ENCODE data around the gene CRIM1.

DNA sequence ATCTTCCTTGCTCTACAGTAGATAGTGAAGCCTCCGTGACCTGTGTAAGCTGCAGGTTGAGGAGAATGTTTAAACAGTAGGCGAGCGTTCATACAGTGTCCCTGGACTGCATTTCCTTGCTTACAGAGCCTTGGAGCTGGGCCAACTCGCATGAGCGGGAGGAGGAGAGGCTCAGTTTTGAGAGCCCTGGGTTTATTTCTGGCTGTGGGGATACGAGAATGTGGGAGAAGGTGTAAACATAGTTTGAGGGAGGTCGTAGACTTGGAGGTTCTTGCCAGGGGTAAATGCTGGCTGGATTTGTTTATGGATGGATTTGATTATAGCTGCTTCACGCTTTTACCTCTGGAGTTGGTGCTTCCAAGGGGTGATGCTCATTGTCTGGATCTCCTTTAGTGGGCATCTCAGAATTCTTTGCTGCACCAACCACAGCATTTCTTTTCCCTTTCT is 20.8 kb downstream of the CRIM1 start:
- TF ChIP-seq, protein P1, sequence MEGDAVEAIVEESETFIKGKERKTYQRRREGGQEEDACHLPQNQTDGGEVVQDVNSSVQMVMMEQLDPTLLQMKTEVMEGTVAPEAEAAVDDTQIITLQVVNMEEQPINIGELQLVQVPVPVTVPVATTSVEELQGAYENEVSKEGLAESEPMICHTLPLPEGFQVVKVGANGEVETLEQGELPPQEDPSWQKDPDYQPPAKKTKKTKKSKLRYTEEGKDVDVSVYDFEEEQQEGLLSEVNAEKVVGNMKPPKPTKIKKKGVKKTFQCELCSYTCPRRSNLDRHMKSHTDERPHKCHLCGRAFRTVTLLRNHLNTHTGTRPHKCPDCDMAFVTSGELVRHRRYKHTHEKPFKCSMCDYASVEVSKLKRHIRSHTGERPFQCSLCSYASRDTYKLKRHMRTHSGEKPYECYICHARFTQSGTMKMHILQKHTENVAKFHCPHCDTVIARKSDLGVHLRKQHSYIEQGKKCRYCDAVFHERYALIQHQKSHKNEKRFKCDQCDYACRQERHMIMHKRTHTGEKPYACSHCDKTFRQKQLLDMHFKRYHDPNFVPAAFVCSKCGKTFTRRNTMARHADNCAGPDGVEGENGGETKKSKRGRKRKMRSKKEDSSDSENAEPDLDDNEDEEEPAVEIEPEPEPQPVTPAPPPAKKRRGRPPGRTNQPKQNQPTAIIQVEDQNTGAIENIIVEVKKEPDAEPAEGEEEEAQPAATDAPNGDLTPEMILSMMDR (IDR thresholded peaks at IDR 0.05 in 8 of 11, conservative IDR thresholded peaks at IDR 0.05 in 3 of 11), result no peak
- no peak for TF ChIP-seq POLR2A (IDR thresholded peaks at IDR 0.05)
- TF ChIP-seq POLR2AphosphoS5 (IDR thresholded peaks at IDR 0.05), result peak in 1 of 3 donors; percentile 57

Data from spleen (tissue), 7 donors.